Thyroid gland (tissue), 4 donors: ENCODE data around the gene FIBP. TPM values are rescaled to one million over a fixed set of nuclear protein-coding genes. Genes with fewer than 3 reads are reported as not detected.

Source experiments
- DNase-seq, 2 donors: peaks; one replicate each; pipeline ENCODE4 v3.0.0-alpha.2; 2019
- H3K27ac ChIP-seq, 3 donors: fragments of 200-600 bp; sonication (generic); 1 replicate in 2 of 3; 2 replicates in 1 of 3; pipeline ENCODE4 v1.5.1; 2016 to 2019; ENCODE audit warnings: mild to moderate bottlenecking in 1 of 3, moderate library complexity in 1 of 3
- H3K27me3 ChIP-seq: fragments of 200-600 bp; sonication (generic); one replicate; pipeline ENCODE4 v1.5.1; 2019
- H3K36me3 ChIP-seq, 2 donors: fragments of 200-600 bp; sonication (generic); one replicate each; pipeline ENCODE4 v1.5.1; 2016 to 2019
- H3K4me1 ChIP-seq, 2 donors: fragments of 200-600 bp; sonication (generic); one replicate each; pipeline ENCODE4 v1.5.1; 2017 to 2019
- H3K4me3 ChIP-seq, 3 donors: fragments of 200-600 bp; sonication (generic); replicated peaks in 1 of 3; 1 replicate in 2 of 3; 2 replicates in 1 of 3; pipeline ENCODE4 v1.5.1; 2016; ENCODE audit warnings: mild to moderate bottlenecking in 1 of 3
- H3K9me3 ChIP-seq: fragments of 200-600 bp; sonication (generic); one replicate; pipeline ENCODE4 v1.5.1; 2017
- CTCF ChIP-seq, 6 experiments: fragments of 200-600 bp in 3 of 6; fragments of 450-650 bp in 3 of 6; sonication (generic) in 3 of 6; IDR thresholded peaks; one replicate each; pipeline ENCODE4 v1.5.1; 2016 to 2019; ENCODE audit warnings: antibody characterized with exemption in 6 of 6, mild to moderate bottlenecking in 2 of 6, inconsistent platforms in 1 of 6, moderate library complexity in 1 of 6
- POLR2A ChIP-seq, 2 donors: fragments of 450-650 bp; IDR thresholded peaks; one replicate each; pipeline ENCODE4 v1.6.1; 2017; ENCODE audit warnings: antibody characterized with exemption in 2 of 2, mild to moderate bottlenecking in 2 of 2, moderate library complexity in 1 of 2
- WGBS, 2 donors: methylation state at CpG; one replicate each; pipeline ENCODE4 v1.1.5; 2017; 5-methylcytosine and 5-hydroxymethylcytosine counted together
- intact Hi-C: fragments of 100-400 bp; cut with DNase I; formaldehyde crosslinking; loops from one replicate; pipeline ENCODE4 v1.15.1; 2023
- total RNA-seq, 4 donors: library from RNA; depleted of rRNA; stranded (reverse); fragments of >200 nt; gene quantifications; one replicate each; pipeline ENCODE4 v1.2.3, GENCODE V29; 2016

FIBP gene
- total RNA-seq, 4 donors from 2014 or later: 65.9 to 128 (median 109) TPM

GRCh38 chr11:65915821-65916251, 27.6 kb upstream of the FIBP start:
- no peaks in the 10 kb centered on the region for H3K36me3 ChIP-seq
- 45 to 56% methylated on average over 11 to 13 of the region's 13 CpGs for WGBS, 2 donors
- intact Hi-C loops: loop anchor here (5.0 kb wide), 1 partner anchor 46 kb away; the partner anchor contains the start of gene SART1
- peaks cover 24 to 52% of the 10 kb centered on the region in 2 donors for H3K4me1 ChIP-seq
- H3K27me3 ChIP-seq: no peaks in the 10 kb centered on the region
- TF ChIP-seq POLR2A (IDR thresholded peaks at IDR 0.05) (no peak), CTCF (IDR thresholded peaks at IDR 0.05) (no peak)
- H3K27ac ChIP-seq: peak overlapping the region in 2 of 3 donors; percentile 46 to 73
- no peaks in the 10 kb centered on the region for H3K9me3 ChIP-seq
- DNase-seq: peak in 1 of 2 donors; percentile 42
- H3K4me3 ChIP-seq: no peak overlapping the region

GRCh38 chr11:65915101-65915820, 27.0 kb upstream of the FIBP start:
- H3K36me3 ChIP-seq: no peaks in the 10 kb centered on the region
- H3K9me3 ChIP-seq: no peaks in the 10 kb centered on the region
- no peak overlapping the region for H3K4me3 ChIP-seq
- WGBS, 2 donors: 54 to 56% methylated on average over 9 to 10 of the region's 10 CpGs
- no peak for DNase-seq
- intact Hi-C loops: loop anchor here (5.0 kb wide), 1 partner anchor 47 kb away; the partner anchor contains the start of gene SART1
- TF ChIP-seq CTCF (IDR thresholded peaks at IDR 0.05) (no peak), POLR2A (IDR thresholded peaks at IDR 0.05) (no peak)
- peaks cover 18 to 47% of the 10 kb centered on the region in 2 donors for H3K4me1 ChIP-seq
- H3K27ac ChIP-seq: peak overlapping the region in 2 of 3 donors; percentile 46 to 73
- no peaks in the 10 kb centered on the region for H3K27me3 ChIP-seq

GRCh38 chr11:65912845-65913244, 24.6 kb upstream of the FIBP start:
- intact Hi-C loops: no loop called here
- Histone ChIP-seq H3K4me3 (no peak overlapping the region), H3K9me3 (no peaks in the 10 kb centered on the region), H3K4me1 (peaks cover 11 to 40% of the 10 kb centered on the region in 2 donors), H3K27ac (no peak overlapping the region), H3K36me3 (no peaks in the 10 kb centered on the region), H3K27me3 (no peaks in the 10 kb centered on the region)
- 67 to 70% methylated on average over 4 of the region's 4 CpGs for WGBS, 2 donors
- no peak for DNase-seq
- TF ChIP-seq CTCF (IDR thresholded peaks at IDR 0.05) (no peak), POLR2A (IDR thresholded peaks at IDR 0.05) (no peak)

GRCh38 chr11:65911682-65912568, 23.7 kb upstream of the FIBP start:
- Histone ChIP-seq H3K4me1 (peaks cover 2 to 31% of the 10 kb centered on the region in 2 donors), H3K9me3 (no peaks in the 10 kb centered on the region), H3K27ac (no peak overlapping the region), H3K4me3 (no peak overlapping the region), H3K36me3 (no peaks in the 10 kb centered on the region), H3K27me3 (no peaks in the 10 kb centered on the region)
- intact Hi-C loops: no loop called here
- 20 to 21% methylated on average over 9 to 12 of the region's 14 CpGs for WGBS, 2 donors
- no peak for TF ChIP-seq POLR2A (IDR thresholded peaks at IDR 0.05)
- TF ChIP-seq CTCF (IDR thresholded peaks at IDR 0.05): peak in 1 of 6 experiments; percentile 16
- no peak for DNase-seq
